Tibial nerve (tissue), 4 donors: Measurements from ENCODE around the gene C14orf119. TPM values are rescaled to one million over a fixed set of nuclear protein-coding genes. Genes with fewer than 3 reads are reported as not detected.

Source experiments
- DNase-seq, 2 donors: peaks; one replicate each; pipeline ENCODE4 v3.0.0-alpha.2; 2019; ENCODE audit warnings: low spot score in 2 of 2
- H3K27ac ChIP-seq, 4 donors: fragments of 200-600 bp; sonication (generic) in 3 of 4; one replicate each; pipeline ENCODE4 v1.5.1; 2017 to 2019; ENCODE audit warnings: mild to moderate bottlenecking in 1 of 4
- H3K27me3 ChIP-seq, 2 donors: fragments of 200-600 bp; sonication (generic) in 1 of 2; one replicate each; pipeline versions ENCODE4 v1.5.1 to v1.6.0; 2017 to 2019
- H3K36me3 ChIP-seq, 3 donors: fragments of 200-600 bp; sonication (generic); one replicate each; pipeline ENCODE4 v1.5.1; 2018 to 2019
- H3K4me1 ChIP-seq, 4 donors: fragments of 200-600 bp; sonication (generic) in 3 of 4; one replicate each; pipeline ENCODE4 v1.5.1; 2017 to 2019
- H3K4me3 ChIP-seq, 4 donors: fragments of 200-600 bp; sonication (generic) in 3 of 4; one replicate each; pipeline ENCODE4 v1.5.1; 2017 to 2019; ENCODE audit warnings: mild to moderate bottlenecking in 1 of 4, moderate library complexity in 1 of 4
- H3K9me3 ChIP-seq, 4 donors: fragments of 200-600 bp; sonication (generic) in 3 of 4; one replicate each; pipeline ENCODE4 v1.5.1; 2017 to 2019
- EP300 ChIP-seq, 2 donors: sonication (generic); formaldehyde crosslinking; IDR thresholded peaks; one replicate each; pipeline ENCODE4 v1.6.1; 2017; ENCODE audit warnings: antibody characterized with exemption in 2 of 2, mild to moderate bottlenecking in 1 of 2
- POLR2A ChIP-seq, 2 donors: fragments of 450-650 bp; IDR thresholded peaks; one replicate each; pipeline ENCODE4 v1.6.1; 2017; ENCODE audit warnings: antibody characterized with exemption in 2 of 2, mild to moderate bottlenecking in 2 of 2, moderate library complexity in 2 of 2
- WGBS, 2 donors: methylation state at CpG; one replicate each; pipeline ENCODE4 v1.1.5; 2018; 5-methylcytosine and 5-hydroxymethylcytosine counted together
- total RNA-seq, 4 donors: library from RNA; depleted of rRNA; stranded (reverse); fragments of >200 nt; gene quantifications; one replicate each; pipeline ENCODE4 v1.1.0, GENCODE V29; 2016
- TF ChIP-seq, protein P1 (sequence below), 5 experiments: fragments of 200-600 bp in 3 of 5; fragments of 450-650 bp in 2 of 5; sonication (generic) in 3 of 5; IDR thresholded peaks; one replicate each; pipeline ENCODE4 v1.5.1; 2016 to 2019; ENCODE audit warnings: antibody characterized with exemption in 5 of 5, mild to moderate bottlenecking in 3 of 5, moderate library complexity in 2 of 5

Gene C14orf119
- total RNA-seq, 4 donors from 2014 or later = 15.5 to 35.1 (median 21.7) TPM

DNA sequence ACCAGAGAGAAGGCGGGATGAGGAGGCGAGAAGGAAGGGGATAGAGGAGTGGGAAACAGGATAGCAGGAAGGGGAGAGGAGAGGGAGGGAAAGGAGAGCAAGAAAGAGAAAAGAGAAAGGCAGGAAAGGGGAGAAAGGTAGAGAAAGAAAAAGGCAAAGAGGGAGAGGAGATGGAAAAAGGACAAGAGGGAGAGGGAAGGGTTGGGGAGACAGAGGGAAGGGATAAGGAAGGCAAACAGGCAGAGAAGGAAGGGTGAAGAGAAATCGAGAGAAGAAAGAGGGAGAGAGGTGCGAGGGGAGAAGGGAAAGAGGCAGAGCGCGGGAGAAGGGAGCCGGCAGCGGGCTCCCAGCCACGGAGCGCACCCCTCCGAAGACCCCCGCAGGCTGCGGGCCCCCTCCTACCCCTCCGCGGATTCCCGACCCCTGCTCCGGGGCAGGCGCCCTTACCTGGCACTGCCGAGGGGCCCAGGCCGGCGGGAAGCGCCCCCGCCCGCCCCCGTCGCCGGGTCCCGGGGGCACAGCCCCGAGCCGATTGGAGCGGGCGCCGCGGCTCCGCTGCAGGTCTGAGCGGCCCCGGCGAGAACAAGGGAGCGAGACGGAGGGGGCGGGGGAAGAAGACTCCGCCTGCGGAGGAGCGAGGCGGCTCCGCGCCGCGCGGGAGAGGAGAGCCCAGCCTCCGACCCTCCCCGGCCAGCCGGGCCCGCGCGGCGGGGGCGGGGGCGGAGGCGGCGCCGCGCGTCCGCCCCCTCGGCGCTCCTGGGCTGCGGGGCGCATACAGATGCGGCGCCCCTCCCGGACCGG is 38.1 kb upstream of the C14orf119 start, which contains the start of gene CDH24:
Gene CDH24, minus strand, starts transcription at position 565 of the 801 bp plus-strand sequence. CDS start 1,787 bp downstream, outside the sequence.
- Histone ChIP-seq H3K27ac (peak within 1 kb of the TSS; percentile 17 to 77 (median 46)), H3K4me1 (peaks cover 0 to 27% (median 8%) of the 10 kb centered on the region in 4 donors), H3K9me3 (no peaks in the 10 kb centered on the region), H3K4me3 (peak within 1 kb of the TSS; percentile 52 to 83 (median 58)), H3K36me3 (peaks cover 0 to 36% (median 15%) of the 10 kb centered on the region in 3 donors), H3K27me3 (no peaks in the 10 kb centered on the region)
- peak; percentile 40 to 48 for DNase-seq
- 5 to 6% methylated on average over 19 to 23 of the region's 73 CpGs for WGBS, 2 donors
- TF ChIP-seq EP300 (IDR thresholded peaks at IDR 0.05) (no peak), POLR2A (IDR thresholded peaks at IDR 0.05) (no peak)
- TF ChIP-seq, protein P1, sequence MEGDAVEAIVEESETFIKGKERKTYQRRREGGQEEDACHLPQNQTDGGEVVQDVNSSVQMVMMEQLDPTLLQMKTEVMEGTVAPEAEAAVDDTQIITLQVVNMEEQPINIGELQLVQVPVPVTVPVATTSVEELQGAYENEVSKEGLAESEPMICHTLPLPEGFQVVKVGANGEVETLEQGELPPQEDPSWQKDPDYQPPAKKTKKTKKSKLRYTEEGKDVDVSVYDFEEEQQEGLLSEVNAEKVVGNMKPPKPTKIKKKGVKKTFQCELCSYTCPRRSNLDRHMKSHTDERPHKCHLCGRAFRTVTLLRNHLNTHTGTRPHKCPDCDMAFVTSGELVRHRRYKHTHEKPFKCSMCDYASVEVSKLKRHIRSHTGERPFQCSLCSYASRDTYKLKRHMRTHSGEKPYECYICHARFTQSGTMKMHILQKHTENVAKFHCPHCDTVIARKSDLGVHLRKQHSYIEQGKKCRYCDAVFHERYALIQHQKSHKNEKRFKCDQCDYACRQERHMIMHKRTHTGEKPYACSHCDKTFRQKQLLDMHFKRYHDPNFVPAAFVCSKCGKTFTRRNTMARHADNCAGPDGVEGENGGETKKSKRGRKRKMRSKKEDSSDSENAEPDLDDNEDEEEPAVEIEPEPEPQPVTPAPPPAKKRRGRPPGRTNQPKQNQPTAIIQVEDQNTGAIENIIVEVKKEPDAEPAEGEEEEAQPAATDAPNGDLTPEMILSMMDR (IDR thresholded peaks at IDR 0.05) = no peak

DNA sequence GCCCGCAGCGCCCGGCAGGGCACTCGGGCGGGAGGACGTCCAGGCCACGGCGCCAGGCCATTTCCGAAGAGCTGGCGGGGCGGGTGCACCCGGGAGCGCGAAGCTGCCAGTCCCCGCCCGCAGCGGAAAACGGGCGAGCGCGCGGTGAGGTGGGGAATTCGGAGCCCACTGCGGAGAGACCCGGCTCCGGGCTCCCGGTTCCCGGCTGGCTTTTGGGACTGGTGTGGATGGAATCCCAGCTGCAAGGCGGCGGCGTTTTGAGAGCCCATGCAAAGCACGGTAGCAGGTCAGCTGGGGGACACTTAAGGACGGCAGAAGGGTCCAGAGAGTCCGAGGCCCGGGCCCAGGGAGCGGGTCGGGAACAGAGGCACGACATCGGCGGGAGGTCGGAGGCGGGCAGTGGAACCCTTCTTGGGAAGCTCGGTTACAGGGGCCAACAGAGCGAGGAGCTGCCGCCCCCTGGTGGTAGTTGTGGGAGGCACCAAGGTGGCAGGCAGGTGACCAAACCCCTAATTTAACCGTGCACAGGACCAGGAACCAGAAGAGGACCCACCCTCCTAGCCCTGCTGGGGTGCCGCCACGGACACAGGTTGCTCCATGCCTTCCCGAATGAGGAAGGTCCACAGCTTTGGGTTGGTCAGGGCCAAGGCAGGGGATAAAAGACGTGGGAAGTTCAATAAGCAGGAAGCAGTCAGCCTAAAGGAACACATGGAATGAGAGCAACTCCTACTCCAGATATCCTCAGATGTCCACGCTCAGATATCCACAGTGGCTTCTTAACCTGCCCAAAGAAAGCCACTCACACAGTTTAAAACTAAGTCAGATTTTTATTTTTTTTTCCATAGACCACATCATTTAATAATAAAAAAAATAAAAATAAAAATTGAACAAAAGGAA is 37.3 kb upstream of the C14orf119 start:
- peaks cover 0 to 45% (median 15%) of the 10 kb centered on the region in 3 donors for H3K36me3 ChIP-seq
- H3K27me3 ChIP-seq = no peaks in the 10 kb centered on the region
- peak overlapping the region; percentile 52 to 83 (median 58) for H3K4me3 ChIP-seq
- no peaks in the 10 kb centered on the region for H3K9me3 ChIP-seq
- TF ChIP-seq, protein P1 (IDR thresholded peaks at IDR 0.05) = peak; percentile 92 to 98 (median 95)
- TF ChIP-seq POLR2A (IDR thresholded peaks at IDR 0.05) = no peak
- peak in 1 of 2 donors; percentile 9 for TF ChIP-seq EP300 (IDR thresholded peaks at IDR 0.05)
- H3K4me1 ChIP-seq = peaks cover 0 to 35% (median 9%) of the 10 kb centered on the region in 4 donors
- peak overlapping the region in 3 of 4 donors; percentile 17 to 77 (median 21) for H3K27ac ChIP-seq
- 1 to 2% methylated on average over 27 to 41 of the region's 51 CpGs for WGBS, 2 donors
- peak; percentile 68 to 82 for DNase-seq

DNA sequence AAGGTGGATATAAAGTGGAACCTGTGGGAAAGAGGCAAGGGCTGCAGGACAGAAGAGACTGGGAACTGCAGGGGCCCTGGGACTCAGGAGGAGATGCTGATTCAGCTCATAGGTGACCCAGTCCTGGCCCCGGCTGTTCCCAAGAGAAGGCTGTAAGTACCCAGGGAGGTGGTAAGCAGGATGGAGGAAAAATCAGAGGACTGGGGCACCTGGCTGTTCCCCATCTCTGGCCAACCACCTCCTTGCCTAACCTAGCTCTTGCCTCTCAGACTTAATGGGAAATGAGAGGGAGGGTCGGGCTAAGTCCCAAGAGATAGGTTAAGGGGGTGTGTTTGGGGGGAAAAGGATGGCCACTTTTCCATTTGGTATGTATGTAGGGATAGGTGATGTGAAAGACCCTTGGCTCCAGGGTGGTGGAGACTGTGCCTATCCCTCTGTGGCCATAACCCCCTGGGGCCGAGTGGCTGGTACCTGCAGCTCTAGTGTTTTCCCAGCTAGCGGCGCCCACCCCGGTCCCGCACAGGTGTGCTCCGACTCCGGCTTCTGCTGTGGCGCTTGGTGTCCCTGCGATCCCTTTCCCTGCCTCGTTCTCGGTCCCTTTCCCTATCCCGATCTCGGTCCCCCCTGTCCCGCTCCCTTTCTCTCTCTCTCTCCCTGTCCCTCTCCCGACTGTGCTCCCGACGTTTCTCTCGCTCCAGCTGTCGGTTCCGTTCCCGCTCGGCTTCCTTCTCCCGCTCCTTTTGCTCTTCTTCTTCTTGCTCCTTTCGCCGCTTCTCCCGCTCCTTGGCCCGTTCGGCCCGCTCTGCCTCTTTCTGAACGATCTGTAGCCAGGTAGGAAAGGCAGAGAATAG is 36.4 kb upstream of the C14orf119 start:
- TF ChIP-seq, protein P1 (IDR thresholded peaks at IDR 0.05) = no peak
- Histone ChIP-seq H3K27ac (peak overlapping the region in 1 of 4 donors; percentile 18), H3K27me3 (no peaks in the 10 kb centered on the region), H3K4me1 (peaks cover 0 to 36% (median 9%) of the 10 kb centered on the region in 4 donors), H3K9me3 (no peaks in the 10 kb centered on the region), H3K36me3 (peaks cover 0 to 54% (median 23%) of the 10 kb centered on the region in 3 donors), H3K4me3 (no peak overlapping the region)
- no peak for DNase-seq
- WGBS, 2 donors = 86 to 88% methylated on average over 32 of the region's 32 CpGs

DNA sequence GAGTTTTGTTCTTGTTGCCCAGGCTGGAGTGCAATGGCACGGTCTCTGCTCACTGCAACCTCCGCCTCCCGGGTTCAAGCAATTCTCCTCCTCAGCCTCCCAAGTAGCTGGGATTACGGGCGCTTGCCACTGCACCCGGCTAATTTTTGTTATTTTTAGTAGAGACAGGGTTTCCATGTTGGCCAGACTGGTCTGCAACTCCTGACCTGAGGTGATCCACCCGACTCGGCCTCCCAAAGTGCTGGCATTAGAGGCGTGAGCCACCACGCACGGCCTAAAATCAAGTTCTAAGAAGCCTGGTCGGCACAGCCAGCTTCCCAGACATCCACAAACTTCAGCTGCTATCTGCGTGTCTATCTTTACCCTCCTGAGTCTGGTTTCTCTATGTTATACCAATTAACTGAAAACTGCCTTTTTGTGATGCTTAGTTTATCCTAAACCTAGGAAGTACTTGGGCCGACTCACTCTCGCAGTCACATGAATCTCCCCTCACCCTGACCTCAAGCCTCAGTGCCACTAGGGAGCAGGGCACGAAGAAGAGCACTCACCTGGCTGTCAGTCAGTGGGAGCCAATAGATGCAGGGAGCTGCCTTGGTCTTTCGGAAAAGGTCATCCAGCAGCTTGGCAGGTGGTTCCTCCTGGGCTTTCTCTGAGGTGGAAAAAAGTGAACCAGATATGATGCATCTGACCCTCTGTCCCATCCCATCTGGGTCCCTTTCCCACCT is 34.6 kb upstream of the C14orf119 start:
- Histone ChIP-seq H3K27ac (no peak overlapping the region), H3K27me3 (no peaks in the 10 kb centered on the region), H3K4me3 (no peak overlapping the region), H3K36me3 (peaks cover 5 to 72% (median 31%) of the 10 kb centered on the region in 3 donors), H3K9me3 (no peaks in the 10 kb centered on the region), H3K4me1 (peaks cover 0 to 36% (median 9%) of the 10 kb centered on the region in 4 donors)
- no peak for DNase-seq
- TF ChIP-seq, protein P1 (IDR thresholded peaks at IDR 0.05) = no peak
- TF ChIP-seq POLR2A (IDR thresholded peaks at IDR 0.05) (no peak), EP300 (IDR thresholded peaks at IDR 0.05) (no peak)
- 86 to 92% methylated on average over 17 of the region's 17 CpGs for WGBS, 2 donors
